BJ (cell line): ENCODE data around the gene C6orf120. TPM values are rescaled to one million over a fixed set of nuclear protein-coding genes. Genes with fewer than 3 reads are reported as not detected.
A peak's percentile ranks its signal among the peaks of the same experiment; 100 is the strongest.

Source experiments
- CTCF ChIA-PET: fragments of 350-600 bp; formaldehyde crosslinking; extraction: SDS; loops from one replicate; lab custom pipeline; 2021; ENCODE audit warnings: antibody characterized with exemption, inconsistent platforms; lab: Yijun Ruan, JAX
- POLR2A ChIA-PET: fragments of 300-600 bp; sonication (Branson Sonifier 250); formaldehyde crosslinking; extraction: SDS; loops from one replicate; lab custom pipeline; 2021; ENCODE audit warnings: antibody characterized with exemption; lab: Charles Lee
- DNase-seq: peaks from one replicate; pipeline ENCODE4 v3.0.0-alpha.2; 2011; ENCODE audit warnings: low read depth
- H3K27me3 ChIP-seq: 2 replicates; pipeline ENCODE4 v1.6.0; 2011; ENCODE audit warnings: low read length; ENCODE audit not compliant: control insufficient read depth, insufficient read depth
- H3K36me3 ChIP-seq: 2 replicates; pipeline ENCODE4 v1.5.1; 2011; ENCODE audit warnings: low read length; ENCODE audit not compliant: control insufficient read depth, insufficient read depth
- H3K4me3 ChIP-seq: 2 replicates; pipeline ENCODE4 v1.5.1; 2011; ENCODE audit warnings: low read depth, mild to moderate bottlenecking, control low read depth, low read length
- CTCF ChIP-seq: IDR thresholded peaks from 2 replicates; pipeline ENCODE4 v1.5.1; 2011; ENCODE audit warnings: low read depth, mild to moderate bottlenecking, control low read depth, inconsistent platforms, low read length, moderate library complexity; ENCODE audit not compliant: insufficient read depth
- polyA plus RNA-seq: library from polyadenylated mRNA; depleted of rRNA; stranded (reverse); fragments of >200 nt; gene quantifications from 2 replicates; pipeline ENCODE4 v1.2.3, GENCODE V29; 2011

C6orf120 gene
- polyA plus RNA-seq, 1 experiment = 13.2 TPM

- POLR2A ChIA-PET = interaction anchor here (0.7 kb wide), 1 partner anchor 75 kb away, joined by 3 read pairs; no protein-coding TSS in a partner anchor
- no peaks in the 10 kb centered on the region for H3K27me3 ChIP-seq
- no peaks in the 10 kb centered on the region for H3K36me3 ChIP-seq
- CTCF ChIA-PET = interaction anchor here (0.7 kb wide), 1 partner anchor 429 kb away, joined by 3 read pairs; no protein-coding TSS in a partner anchor
- no peak for DNase-seq
- H3K4me3 ChIP-seq = peak overlapping the region; percentile 75
- no peak for TF ChIP-seq CTCF
Observed at GRCh38 chr6:169723200-169723909, 21.4 kb downstream of the C6orf120 start.

GRCh38 chr6:169723991-169724493 is 22.1 kb downstream of the C6orf120 start:
- POLR2A ChIA-PET = interaction anchor here (0.7 kb wide), 1 partner anchor 76 kb away, joined by 3 read pairs; no protein-coding TSS in a partner anchor
- TF ChIP-seq CTCF = no peak

GRCh38 chr6:169724494-169725124 is 22.7 kb downstream of the C6orf120 start, which contains the start of gene PHF10:
TSS of gene PHF10 (minus strand) at chr6:169724500. CDS start at chr6:169723931, 569 bp downstream.
- POLR2A ChIA-PET = interaction anchor here (0.6 kb wide), 1 partner anchor 14 kb away, joined by 3 read pairs; no protein-coding TSS in a partner anchor
- no peaks in the 10 kb centered on the region for H3K27me3 ChIP-seq
- CTCF ChIA-PET = interaction anchor here (0.6 kb wide), 2 partner anchors 70 to 806 kb away, joined by 3 read pairs; no protein-coding TSS in a partner anchor
- TF ChIP-seq CTCF = no peak
- H3K4me3 ChIP-seq = peak within 1 kb of the TSS; percentile 75
- DNase-seq = no peak
- H3K36me3 ChIP-seq = no peaks in the 10 kb centered on the region

More at GRCh38 chr6:169723991-169724493, 22.1 kb downstream of the C6orf120 start:
- Histone ChIP-seq H3K27me3 (no peaks in the 10 kb centered on the region), H3K36me3 (no peaks in the 10 kb centered on the region), H3K4me3 (peak overlapping the region; percentile 75)
- DNase-seq = no peak
- CTCF ChIA-PET = no interaction called here

- CTCF ChIA-PET = interaction anchor here (0.6 to 0.7 kb wide), 3 partner anchors 71 to 805 kb away, joined by 3 read pairs; no protein-coding TSS in a partner anchor
- H3K36me3 ChIP-seq = no peaks in the 10 kb centered on the region
- DNase-seq = no peak
- H3K27me3 ChIP-seq = no peaks in the 10 kb centered on the region
- no peak for TF ChIP-seq CTCF
- H3K4me3 ChIP-seq = peak overlapping the region; percentile 68
- POLR2A ChIA-PET = interaction anchor here (0.6 kb wide), 1 partner anchor 13 kb away, joined by 3 read pairs; no protein-coding TSS in a partner anchor
Observed at GRCh38 chr6:169725125-169726048, 23.5 kb downstream of the C6orf120 start.
